Hippocampal formation (tissue), 2 donors: Measurements from ENCODE around the gene GALNT17.

Experiments used
- DNase-seq, 2 donors: peaks; one replicate each; lab custom pipeline; 2025; lab: John Stamatoyannopoulos, UW

Gene GALNT17

GRCh38 chr7:71504697-71505441, 372.9 kb downstream of the GALNT17 start:
- DNase-seq = no peak

GRCh38 chr7:71506822-71507221, 374.9 kb downstream of the GALNT17 start:
- no peak for DNase-seq

- DNase-seq = no peak
These were observed 376.0 kb downstream of the GALNT17 start for GRCh38 chr7:71507680-71508602.

GRCh38 chr7:71509381-71509780, 377.4 kb downstream of the GALNT17 start:
- DNase-seq = no peak

DNA sequence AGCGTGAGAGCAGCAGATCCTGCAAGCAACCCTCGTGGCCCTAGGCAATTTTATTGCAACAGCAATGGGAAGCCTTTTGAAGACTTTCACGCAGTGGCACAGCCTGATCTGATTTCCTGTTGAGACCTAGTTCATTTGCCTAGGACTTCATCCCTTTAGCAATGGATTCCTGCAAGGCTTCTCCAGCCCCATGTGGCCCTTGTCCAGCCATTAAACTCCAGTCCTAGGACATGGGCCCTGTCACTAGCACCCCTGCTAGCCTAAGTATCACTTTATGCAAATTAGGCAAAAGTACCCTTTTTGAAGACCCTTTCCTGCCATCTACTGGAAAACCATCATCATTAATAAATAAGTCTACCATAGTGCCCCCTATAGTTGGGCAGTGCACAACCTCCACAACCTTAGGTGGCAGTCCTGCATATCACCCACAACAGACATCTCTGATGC, 379.4 kb downstream of the GALNT17 start:
- no peak for DNase-seq

DNA sequence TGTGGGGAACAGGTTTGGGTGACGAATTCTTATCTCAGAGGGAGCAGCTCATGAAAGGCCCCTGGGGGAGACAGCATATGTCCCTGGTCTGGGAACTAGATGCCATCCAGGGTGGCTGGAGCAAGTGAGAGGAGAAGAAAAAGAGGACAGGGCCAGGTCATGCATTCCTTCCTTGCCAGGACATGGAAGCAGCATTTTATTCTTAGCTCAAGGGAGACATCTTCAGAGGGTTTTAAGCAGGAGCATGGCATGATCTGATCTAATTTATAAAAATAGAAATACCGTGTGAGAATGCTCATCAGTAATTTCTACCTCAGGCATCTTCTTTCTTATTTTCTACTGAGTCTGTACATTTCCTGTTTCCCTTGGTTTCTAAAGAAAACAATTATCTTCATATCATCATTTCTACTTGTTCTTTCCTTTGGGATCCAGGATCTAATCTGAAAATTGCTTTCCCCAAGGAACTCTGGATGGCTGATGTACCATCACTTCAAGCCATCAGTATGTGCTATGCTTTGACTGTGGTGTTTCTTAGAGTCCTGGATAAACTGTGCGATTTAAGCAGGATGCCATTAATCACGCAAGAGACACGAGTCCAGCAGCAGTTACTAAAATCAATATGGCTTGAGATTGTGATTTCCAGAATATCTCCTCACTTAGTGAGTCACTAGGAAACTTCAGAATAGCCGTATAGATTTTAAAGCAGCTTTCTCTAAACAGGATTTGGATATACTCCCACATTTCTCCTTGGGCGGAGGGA, 386.2 kb downstream of the GALNT17 start:
- no peak for DNase-seq

DNA sequence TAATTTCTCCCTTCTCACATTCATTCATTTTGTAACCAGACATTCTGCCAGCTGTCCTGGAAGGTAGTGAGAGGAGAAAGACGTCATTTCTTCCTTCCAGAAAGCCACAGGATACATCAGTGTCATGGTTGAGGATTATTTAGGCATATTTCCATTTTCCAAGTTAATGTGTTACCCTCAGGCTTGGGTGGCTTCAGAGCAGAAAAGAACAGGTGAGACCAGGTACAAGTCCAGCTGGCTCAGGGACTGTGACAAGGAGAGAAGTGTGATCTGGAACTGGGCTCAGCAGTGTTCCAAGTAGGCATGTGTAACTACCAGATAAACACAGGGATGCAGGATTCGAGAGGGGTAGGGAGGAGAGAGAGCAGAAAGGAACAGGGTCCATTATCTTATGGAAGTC, 386.9 kb downstream of the GALNT17 start:
- no peak for DNase-seq

- DNase-seq = no peak
These were observed 389.6 kb downstream of the GALNT17 start for GRCh38 chr7:71521506-71521905.

GRCh38 chr7:71526106-71526505, 394.2 kb downstream of the GALNT17 start:
- no peak for DNase-seq

DNA sequence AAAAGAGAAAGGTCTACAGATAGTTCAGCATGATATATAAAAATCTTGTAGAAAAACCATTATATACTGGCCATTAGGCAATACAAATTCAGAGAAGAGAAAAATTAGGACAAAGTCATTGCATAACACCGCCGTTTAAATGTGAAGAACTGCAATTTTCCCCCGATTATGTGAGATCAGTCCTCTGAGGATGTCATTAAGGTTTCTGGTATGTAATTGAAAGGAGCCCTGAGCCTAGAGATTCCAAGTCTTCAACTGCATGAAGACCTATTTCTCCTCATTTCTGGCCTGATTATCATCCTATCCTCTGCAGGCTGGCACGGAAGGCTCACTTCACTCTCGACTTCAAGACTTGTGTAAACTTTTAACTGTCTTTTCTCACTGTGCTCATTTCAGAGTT, 395.3 kb downstream of the GALNT17 start:
- no peak for DNase-seq

DNA sequence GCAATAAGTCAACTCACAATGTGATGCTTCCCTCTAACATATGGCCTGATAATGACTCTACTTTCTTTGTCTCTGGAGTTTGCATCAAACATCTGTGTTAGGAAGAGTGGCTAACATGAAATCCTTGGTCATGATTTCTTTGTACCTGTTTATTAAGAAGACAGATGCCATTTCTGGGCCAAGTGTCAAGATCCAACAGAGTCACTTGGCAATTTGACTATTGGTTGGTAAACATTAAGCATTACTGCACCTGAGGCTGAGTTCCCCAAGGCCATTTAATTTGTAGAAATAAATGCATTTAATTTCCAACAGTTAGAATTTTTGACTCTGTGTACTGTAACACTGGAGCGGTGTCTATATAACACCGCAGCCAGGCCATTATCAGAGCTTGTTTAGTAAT, 403.7 kb downstream of the GALNT17 start:
- no peak for DNase-seq

DNA sequence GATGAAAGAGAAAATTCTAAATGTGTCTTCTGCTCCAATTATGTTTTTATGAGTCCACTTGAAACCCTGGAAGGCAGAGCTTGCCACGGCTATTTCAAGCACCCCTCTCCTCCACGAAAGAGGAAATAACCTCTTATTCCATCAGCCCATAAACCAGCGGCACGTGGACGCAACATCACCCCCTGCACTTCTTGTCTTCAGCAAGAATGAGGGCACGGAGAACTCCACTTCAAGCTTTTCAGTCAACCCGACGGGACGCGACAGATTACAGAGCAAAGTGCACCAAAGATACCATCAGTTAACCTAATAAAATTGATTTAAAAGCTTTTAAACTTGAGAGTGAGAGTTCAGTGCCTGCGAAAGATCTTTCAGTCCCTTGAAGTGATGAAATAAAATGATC, 406.3 kb downstream of the GALNT17 start:
- no peak for DNase-seq

DNA sequence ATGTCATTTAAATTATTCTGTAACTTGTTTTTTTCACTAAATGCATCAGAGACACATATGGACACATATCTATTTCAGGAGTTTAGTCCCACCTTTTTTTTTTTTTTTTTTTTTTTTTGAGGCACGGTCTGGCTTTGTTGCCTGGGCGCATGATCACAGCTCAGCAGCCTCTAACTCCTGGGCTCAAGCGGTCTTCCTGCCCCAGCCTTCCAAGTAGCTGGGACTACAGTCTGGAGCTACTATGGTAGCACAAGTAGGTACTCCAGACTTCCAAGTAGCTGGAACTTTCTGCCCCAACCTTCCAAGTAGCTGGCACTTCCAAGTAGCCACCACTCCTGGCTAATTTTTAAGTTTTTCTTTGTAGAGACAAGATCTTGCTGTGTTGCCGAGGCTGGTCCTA, 407.7 kb downstream of the GALNT17 start:
- DNase-seq = no peak

DNA sequence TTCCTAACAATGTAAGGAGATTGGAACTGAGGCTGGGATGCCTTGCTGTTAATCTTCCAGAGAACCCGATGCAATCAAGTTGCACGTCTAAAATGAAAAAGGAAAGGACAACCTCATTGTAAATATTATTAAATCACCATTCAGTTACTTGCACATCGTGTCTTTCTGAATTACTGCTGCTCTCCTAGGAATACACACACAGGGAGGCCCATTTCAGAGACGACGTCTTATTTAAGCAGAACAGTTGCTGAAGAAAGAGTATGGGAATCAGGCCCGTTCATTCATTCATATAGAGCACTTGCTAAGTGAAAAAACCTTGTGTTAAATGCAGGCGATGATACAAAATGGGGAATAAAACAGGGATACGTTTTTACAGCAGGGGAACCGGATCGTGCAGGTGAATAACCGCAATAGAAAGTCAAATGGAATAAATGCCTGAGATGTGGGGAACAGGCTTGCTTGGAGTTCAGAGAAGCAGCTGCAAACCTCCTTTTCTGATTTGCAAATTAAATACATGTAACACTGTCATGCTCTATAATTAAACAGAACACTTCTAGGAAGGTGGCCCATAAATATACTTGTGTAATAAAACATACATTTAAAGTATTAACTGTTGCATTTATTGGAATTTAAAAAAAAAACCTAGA, 409.9 kb downstream of the GALNT17 start:
- DNase-seq = no peak

- no peak for DNase-seq
These were observed 411.5 kb downstream of the GALNT17 start for GRCh38 chr7:71543396-71543795.

- no peak for DNase-seq
These were observed 412.9 kb downstream of the GALNT17 start for GRCh38 chr7:71544816-71545215.

- DNase-seq = no peak
These were observed 415.5 kb downstream of the GALNT17 start for GRCh38 chr7:71547426-71547825.

GRCh38 chr7:71548746-71549145, 416.8 kb downstream of the GALNT17 start:
- no peak for DNase-seq

- DNase-seq = no peak
These were observed 421.4 kb downstream of the GALNT17 start for GRCh38 chr7:71553306-71553705.

GRCh38 chr7:71555758-71556157, 423.8 kb downstream of the GALNT17 start:
- no peak for DNase-seq

GRCh38 chr7:71558806-71559613, 427.1 kb downstream of the GALNT17 start:
- DNase-seq = no peak
